Stimulated activated CD4-positive, alpha-beta T cell treated with anti-CD3 and anti-CD28 coated beads, Interleukin-15, amount 100 ng/mL, for 1 hour (primary cell): Measurements from ENCODE around the gene NDUFB10.
"Not testable (repeated sequence)": the region's sequence is repeated elsewhere in the genome, so short reads cannot be mapped to it uniquely, and the experiment has no call there.

Experiments used
- DNase-seq, 2 donors: peaks; one replicate each; pipeline ENCODE4 v3.0.0-alpha.2; 2020; ENCODE audit warnings: low read depth in 1 of 2, low spot score in 1 of 2

NDUFB10 gene

DNA sequence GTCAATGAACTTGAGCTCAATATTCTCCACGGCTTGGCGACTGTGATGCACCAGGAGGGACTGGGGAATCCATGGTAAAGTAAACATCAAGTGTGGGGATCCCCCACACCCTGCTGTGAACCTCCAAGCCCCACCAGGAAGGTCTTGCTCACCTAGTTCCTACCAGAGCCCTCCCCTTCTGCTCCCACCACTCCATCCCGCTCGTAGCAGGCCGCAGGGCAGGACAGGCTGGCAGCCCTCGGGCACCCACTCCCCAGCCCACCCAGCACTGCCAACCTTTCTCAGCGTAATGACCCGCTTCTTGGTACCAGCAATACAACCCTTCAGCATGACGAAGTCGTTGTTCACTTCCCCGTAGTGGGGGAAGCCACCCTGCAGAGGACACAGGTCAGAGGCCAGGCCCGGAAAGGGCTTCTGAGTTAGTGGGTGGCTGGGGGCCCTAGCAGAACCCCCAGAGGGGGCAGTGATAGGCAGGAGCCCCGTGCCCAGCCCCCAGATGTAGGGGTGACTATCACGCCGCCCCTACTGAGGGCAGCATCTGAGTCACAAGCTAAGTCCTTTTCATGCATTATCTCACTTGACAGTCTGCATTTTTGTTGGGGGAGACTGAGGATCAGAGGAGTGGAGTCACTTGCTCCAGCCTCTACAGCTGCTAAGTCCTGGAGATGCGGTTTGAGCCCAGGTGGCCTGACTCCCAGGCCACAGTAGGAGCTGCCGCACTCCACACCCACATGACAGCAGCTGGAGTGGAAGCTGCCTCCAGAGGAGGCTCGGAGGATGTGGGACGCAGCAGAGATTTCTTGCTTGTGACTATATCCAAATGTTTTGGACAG lies 13.6 kb upstream of the NDUFB10 start:
- DNase-seq = no peak

DNA sequence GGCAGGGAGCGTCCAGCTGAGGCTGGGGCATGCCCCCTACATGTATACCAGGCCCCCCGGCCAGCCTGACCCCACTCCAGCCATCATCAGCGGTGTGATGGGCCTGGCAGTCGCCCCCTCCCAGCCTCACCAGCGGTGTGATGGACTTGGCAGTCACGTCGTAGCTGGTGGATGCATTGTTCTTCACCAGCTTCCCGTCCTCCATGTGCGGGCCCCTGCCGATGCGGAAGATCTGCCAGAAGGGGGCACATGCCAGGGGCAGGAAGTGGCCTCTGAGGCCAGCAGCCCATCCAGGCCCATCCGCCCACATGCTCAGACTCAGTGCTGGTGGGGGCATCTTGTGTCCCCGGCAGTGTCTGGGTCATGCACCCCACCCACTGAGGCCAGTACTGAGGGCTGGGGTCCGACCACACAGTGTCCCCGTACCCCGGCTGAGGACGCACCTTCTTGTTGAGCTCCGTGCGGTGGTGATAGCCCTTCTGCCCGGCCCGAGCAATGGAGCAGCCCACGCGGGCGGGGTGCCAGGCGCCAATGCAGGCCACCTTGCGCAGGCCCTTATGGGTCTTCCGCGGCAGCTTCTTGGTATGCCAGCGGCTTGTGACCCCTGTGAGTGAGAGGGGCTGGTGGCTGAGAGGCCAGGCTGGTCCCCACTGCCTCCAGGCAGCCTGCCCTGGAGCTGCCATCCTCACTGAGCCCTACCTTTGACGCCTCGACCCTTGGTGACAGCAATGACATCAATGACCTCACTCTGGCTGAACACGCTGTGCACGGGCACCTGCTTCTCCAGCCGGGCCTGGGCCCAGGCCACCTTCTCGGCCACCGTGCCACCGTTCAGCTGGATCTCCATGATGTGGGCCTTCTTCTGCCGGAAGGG lies 12.6 kb upstream of the NDUFB10 start:
- no peak for DNase-seq

DNA sequence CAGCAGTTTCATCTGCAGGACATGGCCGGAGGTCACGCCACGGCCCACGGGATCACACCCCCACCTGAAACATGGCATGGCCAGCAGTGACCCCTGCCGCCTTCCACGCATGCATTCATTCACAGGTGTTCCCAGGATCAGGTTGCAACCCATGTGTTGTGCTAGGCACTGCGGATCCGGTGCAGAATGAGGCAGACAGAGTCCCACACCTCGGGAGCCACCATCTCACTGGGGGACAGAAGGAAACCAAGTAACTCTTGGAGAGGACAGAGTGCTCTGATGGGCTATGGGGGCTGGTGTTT lies 12.0 kb upstream of the NDUFB10 start:
- no peak for DNase-seq

DNA sequence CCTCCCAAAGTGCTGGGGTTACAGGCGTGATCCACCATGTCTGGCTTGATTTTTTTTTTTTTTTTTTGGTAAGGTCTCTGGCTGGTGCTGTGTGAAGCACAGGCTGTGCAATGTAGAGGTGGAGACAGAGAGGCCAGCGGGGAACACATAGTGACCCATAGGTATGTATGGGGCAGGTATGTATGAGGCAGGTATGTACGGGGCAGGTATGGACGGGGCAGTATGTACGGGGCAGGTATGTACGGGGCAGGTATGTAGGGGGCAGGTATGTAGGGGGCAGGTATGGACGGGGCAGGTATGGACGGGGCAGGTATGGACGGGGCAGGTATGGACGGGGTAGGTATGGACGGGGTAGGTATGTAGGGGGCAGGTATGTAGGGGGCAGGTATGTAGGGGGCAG lies 9.8 kb upstream of the NDUFB10 start:
- DNase-seq = no peak

DNA sequence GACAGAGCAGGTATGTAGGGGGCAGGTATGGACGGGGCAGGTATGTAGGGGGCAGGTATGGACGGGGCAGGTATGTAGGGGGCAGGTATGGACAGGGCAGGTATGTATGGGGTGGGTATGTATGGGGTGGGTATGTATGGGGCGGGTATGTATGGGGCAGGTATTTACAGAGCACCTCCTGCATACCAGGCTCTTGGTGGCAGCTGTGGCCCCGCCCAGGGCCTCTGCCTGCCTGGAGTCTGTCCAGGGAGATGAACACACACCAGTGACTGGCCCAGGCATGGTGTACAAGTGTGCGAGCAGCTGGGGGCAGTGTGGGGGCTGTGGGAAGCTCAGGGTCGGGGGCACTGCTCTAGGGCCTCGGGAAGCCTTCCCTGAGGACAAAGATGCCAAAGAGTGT lies 9.3 kb upstream of the NDUFB10 start:
- no peak for DNase-seq

DNA sequence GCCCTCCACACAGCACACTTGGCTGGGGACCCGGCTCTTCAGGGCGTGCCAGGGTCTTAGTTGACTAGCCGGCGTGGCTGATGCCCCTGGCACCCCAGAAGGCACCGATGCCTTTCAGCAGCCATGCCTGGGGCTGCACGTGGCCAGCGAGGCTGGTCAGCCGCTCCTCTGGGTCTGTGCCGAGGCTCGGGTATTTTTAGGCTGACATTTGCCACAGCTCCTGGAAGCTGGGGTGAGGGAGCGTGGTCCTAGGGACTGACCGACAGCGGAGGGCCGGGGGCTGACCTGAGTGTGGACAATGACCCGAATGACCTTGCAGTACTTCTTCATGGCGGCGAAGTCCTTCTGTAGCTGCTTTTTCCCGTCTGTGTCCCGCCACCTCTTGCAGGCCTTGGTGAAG lies 8.8 kb upstream of the NDUFB10 start:
- DNase-seq = no peak

DNA sequence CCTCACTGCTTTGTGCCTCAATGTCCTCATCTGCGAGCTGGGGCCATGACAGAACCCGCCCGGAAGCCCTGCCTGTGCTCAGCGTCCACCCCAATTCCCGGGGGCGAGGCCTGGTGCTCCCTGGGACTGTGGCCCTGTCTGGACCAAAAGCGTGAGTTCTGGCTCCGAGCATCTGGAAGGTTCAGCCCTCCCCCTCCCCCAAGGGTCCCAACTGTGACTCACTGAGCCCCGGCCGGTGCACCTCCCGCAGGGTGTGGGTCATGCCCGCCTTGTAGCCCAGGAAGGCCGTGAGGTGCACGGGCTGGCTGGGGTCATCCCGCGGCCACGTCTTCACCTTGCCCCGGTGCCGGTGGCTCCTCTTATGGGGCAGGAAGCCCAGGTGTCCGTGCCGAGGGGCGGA lies 5.6 kb upstream of the NDUFB10 start:
- no peak for DNase-seq

DNA sequence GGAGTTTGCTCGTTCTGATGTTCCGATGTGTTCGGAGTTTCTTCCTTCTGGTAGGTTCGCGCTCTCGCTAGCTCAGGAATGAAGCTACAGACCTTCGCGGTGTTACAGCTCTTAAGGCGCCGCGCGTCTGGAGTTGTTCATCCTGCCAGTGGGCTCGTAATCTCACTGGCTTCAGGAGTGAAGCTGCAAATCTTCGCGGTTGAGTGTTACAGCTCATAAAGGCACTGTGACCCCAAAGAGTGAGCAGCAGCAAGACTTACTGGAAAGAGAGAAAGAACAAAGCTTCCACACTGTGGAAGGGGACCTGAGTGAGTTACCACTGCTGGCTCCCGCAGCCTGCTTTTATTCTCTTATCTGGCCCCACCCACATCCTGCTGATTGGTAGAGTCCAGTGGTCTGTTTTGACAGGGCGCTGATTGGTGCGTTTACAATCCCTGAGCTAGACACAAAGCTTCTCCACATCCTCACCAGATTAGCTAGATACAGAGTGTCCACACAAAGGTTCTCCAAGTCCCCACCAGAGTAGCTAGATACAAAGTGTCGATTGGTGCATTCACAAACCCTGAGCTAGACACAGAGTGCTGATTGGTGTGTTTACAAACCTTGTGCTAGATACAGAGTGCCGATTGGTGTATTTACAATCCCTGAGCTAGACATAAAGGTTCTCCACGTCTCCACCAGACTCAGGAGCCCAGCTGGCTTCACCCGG lies 1.8 kb upstream of the NDUFB10 start:
- DNase-seq = not testable (repeated sequence)

DNA sequence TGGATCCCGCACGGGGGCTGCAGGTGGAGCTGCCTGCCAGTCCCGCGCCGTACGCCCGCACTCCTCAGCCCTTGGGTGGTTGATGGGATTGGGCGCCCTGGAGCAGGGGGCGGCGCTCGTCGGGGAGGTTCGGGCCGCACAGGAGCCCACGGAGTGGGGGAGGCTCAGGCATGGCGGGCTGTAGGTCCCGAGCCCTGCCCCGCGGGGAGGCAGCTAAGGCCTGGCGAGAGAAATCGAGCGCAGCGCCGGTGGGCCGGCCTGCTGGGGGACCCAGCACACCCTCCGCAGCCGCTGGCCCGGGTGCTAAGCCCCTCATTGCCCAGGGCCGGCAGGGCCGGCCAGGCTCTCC lies 1.2 kb upstream of the NDUFB10 start:
- not testable (repeated sequence) for DNase-seq

DNA sequence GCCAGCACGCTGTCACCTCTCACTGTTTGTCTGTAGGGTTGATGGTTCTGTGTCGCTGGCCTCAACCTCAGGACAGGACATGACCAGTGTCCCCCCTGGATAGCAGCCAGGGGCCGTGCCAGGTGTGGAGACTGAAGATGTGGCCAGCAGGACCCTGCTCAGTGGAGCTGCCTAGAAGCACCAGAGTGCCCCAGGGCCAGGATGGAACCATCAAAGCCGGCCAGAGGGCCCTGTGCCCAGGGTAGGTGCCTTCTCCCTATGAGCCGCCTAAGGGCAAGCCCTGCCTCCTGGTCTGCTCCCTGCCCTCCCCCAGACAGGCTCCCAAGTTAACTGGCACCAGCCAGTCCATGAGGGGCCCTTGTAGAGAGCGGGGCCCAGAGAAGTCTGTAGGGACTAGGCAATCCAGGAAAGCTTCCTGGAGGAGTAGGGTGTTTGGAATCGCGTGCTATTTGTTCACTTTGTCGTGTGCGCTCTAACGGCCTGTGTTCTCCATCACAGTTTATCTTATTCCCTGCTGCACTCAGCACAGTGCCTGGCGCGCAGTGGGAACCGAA lies 546 bp upstream of the NDUFB10 start:
- DNase-seq = no peak

DNA sequence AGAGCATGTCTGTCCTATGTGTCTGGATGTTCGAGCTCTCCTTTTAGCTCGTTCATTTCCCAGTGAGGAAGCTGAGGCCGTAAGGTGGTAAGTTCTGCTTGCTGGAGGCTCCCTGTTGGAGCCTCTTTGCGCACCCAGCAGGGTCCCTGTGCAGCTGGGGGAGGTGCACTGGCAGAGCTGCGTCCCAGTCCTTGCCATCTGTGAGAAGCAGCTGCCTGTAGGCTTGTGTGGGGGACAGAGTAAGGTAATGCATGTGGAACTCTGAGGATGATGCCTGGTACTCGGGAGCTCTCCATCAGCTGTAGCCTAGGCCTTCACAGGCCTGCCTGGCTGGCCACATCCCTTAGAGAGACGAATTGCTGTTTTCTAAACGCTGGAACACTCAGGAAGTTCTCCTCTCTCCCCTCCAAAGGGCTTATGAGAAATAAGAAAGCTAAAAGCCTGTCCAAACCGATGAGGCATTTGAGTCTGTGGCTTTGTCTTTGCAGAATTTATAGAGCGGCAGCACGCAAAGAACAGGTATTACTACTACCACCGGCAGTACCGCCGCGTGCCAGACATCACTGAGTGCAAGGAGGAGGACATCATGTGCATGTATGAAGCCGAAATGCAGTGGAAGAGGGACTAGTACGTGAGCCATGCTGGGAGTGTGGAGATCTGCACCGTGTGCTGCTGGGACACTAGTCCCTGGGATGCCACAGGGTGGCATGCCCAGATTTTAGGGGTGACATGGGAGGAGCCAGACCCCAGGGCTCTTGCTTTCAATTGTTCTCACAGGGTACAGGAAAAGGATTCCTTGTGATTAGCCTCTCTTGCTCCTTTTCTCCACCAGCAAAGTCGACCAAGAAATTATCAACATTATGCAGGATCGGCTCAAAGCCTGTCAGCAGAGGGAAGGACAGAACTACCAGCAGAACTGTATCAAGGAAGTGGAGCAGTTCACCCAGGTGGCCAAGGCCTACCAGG lies 1.6 kb downstream of the NDUFB10 start:
- DNase-seq = no peak

DNA sequence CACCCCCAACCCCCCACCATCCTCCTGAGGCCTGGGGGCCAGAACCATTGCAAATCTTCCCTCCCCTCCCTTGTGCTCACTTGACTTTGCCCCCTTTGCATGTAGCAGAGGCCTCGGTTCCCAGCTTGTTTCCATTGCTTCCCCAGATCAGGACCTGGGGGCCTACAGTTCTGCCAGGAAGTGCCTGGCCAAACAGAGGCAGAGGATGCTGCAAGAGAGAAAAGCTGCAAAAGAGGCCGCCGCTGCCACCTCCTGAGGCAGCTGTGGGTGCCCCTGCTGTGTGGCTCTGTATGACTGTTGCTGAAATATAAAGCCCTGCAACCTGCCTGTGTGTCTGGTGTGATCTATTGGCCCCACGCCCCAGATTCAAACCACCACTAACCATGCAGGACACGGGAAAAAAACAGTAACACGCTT lies 2.3 kb downstream of the NDUFB10 start:
- DNase-seq = no peak

DNA sequence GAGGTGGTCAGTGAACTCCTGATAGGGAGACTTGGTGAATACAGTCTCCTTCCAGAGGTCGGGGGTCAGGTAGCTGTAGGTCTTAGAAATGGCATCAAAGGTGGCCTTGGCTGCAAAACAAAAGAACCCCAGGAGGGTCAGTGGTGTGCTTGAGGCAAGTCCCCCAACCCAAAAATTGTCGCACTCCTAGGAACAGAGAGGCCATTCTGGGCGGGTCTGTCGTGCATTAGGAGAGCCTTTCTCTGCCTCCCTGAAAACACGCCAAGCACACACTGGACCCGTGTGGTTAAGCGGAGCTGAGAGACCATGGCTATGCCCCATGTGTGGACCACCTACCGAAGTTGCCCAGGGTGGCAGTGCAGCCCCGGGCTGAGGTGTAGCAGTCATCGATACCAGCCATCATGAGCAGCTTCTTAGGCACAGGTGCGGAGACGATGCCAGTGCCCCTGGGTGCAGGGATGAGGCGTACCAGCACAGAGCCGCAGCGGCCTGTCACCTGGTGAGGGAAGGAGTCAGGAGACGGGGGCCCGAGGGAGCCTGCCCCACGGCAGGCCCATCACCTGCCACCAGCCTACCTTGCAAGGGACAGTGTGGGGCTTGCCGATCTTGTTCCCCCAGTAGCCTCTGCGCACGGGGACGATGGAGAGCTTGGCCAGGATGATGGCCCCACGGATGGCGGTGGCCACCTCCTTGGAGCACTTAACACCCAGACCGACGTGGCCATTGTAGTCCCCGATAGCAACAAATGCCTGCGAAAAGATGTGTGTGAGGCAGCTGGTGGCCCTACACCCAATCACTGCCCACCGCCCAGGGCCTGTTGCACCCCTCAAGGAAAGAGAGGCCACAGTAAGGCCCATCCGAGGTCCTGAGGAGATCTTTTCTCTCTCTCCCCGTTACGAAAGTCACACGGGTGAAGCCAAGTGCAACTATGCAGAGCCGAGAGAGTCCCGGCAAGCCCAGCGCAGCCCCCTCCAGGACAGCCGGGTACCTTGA lies 3.1 kb downstream of the NDUFB10 start:
- DNase-seq = not testable (repeated sequence)

DNA sequence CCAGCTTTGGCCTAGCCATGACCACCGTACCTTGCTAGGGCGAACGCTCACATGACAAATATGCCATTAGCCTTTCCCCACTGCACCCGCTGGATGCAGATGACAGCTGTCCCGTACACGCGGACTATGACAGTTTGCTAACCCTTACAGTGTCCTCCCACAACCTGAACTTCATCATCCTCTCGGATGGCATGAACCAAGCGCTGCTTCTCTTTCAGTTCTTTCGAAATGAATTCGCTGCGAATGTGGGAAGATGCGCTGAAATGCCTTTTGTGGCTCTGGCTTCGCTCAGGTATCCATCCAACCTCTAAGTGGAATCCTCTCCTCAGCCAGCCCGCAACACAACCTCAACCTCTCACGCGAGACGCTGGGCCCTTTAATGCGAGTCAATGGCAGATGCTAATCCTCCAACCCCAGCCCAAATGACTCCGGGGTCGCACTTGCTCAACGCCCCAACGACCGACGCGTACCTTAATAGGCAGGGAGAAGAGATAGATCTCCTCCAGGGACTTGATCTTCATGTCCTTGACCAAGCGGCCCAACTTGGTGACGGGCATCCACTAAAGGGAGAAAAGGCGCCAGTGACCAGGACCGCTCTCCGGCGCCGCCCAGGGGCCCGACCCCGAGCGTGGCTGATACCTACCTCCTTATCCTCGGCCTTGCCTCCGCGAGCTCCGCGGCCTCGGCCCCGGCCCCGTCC lies 4.6 kb downstream of the NDUFB10 start:
- DNase-seq = no peak

DNA sequence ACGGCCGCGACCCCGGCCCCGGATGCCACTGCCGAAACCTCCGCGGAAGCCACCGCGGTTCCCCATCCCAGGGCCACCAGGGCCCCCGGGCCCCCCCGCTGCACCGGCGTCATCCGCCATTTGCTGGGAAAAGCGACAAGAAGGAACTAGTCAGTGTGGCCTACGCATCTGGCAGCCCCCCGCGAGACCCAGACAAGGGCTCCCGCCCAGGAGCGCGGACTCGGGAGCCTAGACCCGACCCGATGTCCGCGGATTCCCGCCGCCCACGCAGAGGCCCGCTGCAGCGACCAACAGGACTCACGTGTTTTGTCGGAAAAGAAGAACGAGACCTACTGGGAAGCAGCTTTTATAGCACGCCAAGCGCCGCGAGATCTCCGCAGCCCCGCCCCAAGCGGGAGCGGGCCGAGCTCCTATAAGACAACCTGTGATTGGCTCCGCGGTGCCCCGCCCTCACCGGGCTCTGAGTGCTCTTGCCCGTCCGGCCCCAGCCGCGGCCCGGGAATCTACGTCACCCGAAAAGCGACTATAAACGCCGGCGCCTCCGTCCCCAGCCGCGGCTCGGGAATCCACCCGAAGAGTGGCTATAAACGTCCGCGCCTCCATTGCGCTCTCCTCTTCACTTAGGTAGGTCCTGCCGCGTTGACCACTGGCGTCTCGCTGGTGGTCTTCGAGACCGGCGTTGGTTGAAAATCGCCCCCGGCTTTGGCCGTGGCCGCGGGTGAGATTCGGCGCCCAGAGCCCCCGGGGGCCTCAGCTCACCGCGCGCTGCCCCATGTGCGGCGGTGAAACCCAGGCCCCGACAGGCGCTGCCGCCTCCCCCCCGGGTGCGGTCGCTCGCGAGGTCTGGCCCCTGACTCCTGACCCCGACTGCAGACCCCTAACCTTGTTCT lies 5.4 kb downstream of the NDUFB10 start, which contains the start of gene RPS2:
Gene RPS2 (minus strand): TSS at position 321 of the 890 bp plus-strand sequence. CDS start 201 bp downstream, at position 120.
- peak; percentile 96 to 99 for DNase-seq

DNA sequence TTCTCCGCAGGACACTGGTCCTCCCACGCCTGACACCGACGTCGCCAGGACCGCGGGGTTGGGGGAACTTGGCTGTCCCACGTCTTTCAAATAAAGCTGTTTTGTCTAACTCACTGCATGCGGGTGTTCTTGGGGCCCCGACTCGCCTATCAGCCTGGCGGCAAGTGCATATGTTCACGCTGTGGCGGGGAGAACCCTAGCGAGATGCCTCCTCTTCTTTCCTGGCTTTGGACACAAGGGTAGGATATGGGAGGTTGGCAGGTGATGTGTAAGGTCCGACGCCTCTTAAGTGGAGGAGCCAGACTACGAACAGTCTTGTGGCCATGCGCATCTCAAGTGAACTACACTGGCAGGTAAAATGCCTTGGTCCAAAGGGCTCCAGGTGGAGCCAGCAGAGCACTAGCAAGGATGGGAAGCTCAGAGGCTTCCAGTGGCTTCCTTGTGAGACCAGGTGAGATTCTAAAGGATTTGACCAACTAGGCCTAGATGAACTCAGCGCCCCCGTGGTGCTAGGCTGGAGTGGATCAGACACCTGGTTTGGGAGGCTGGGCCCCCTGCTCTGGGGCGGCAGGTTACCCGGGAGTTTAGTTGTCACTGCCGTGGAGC lies 6.2 kb downstream of the NDUFB10 start:
- DNase-seq = no peak

DNA sequence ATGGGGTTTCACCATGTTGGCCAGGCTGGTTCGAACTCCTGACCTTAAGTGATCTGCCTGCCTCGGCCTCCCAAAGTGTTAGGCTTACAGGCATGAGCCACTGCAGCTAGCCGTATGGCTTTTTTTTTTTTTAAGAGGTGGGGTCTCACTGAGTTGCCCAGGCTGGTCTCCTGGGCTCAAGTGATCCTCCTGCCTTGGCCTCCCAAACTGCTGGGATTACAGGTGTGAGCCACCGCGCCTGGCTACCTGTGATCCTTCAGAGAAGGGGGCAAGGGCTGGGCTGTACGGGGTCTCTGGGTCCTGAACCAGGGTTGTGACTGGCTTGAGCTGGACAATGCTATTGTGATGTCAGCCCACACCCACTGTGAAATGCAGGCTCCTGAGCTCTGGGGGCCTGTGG lies 7.1 kb downstream of the NDUFB10 start, which contains the start of gene RNF151:
Gene RNF151 (plus strand): TSS at position 397 of the 400 bp plus-strand sequence. CDS start 26 bp downstream, outside the sequence.
- no peak for DNase-seq
